Pons (tissue), 1 donor: ENCODE measurements around the gene OBSL1.
A peak's percentile ranks its signal among the peaks of the same experiment; 100 is the strongest.

Experiments used
- DNase-seq: peaks from one replicate; pipeline ENCODE4 v3.0.0-alpha.2; 2016; ENCODE audit warnings: low spot score

The OBSL1 gene

DNA sequence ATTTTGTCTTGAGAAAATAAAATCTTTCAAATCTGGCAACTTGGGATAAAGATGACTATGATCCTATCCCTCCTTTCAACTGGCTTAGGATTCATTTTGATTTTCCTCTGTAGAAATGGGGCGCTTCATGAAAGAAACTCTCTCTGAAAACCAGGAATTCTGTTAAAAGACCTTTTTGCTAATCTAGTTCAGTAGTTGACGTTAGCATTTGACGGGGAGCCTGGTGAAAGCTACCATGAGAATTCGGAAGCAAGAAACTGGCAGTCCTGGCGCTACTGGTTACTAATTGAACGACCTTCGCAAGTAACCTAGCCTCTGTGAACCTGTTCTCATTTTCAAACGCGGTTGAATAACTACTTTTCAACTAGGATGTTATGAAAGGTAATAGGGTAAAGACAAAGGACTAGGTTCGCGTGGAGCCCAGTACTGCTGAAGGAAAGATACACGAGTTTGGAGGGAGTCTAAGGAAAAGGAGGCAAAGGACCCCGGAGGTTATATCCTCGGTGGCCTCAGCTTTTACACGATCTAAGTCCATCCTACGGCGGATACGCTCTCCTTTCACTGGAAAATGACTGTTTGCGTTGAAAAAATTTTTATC lies 25.7 kb upstream of the OBSL1 start:
- no peak for DNase-seq

- DNase-seq, result no peak
Measured at GRCh38 chr2:219595256-219595655, 23.9 kb upstream of the OBSL1 start.

- no peak for DNase-seq
Measured at GRCh38 chr2:219593154-219593553, 21.8 kb upstream of the OBSL1 start.

- no peak for DNase-seq
Measured at GRCh38 chr2:219592736-219593135, 21.4 kb upstream of the OBSL1 start.

DNA sequence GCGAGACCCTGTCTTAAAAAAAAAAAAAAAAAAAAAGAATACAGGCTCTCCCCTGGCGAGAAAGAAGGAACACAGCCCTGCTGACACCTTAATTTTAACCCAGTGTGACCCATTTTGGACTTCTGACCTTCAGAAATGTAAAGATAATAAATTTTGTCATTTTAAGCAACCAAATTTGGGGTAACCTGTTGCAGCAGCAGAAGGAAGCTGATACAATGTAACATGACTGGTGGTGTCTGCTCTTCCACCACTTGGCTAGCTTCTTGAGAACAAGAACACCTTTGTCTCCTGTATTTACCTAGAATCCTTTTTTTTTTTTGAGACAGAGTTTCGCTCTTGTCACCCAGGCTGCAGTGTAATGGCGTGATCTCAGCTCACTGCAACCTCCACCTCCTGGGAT lies 19.8 kb upstream of the OBSL1 start:
- no peak for DNase-seq

- DNase-seq, result no peak
Measured at GRCh38 chr2:219581346-219581745, 10.0 kb upstream of the OBSL1 start.

DNA sequence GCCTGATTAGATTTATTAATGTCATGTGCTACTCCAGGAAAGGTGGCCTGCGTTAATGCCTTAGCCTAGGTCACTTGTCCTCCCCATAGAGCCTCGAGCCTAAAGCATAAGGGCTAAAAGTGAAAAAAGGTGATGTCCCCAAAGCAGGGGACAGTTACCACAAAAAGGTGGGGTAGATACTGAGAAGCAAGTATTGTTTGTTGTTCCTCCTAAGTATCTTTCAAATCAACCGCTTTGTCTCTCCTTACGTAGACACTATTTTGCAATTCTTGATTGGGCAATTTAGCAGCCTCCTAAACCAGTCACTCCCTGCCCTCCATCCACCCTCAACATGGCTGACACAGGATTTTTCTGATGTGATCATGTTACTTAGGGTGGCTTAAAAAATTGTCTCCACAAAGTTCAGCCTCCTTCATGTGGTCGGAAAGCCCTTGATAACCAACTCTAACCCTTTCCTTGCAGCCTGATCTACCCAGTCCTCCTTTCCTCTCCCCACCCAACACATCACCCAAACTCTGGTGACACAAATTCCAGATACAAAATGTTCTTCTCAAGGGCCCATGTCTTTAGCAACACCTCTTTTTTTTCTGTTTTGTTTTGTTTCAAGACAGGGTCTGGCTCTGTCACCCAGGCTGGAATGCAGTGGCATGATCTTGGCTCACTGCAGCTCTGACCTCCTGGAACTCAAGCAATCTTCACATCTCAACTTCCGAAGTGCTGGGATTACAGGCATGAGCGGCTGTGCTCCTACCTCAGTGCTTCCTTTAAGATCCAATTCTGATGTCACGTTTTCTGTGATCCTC lies 7.7 kb upstream of the OBSL1 start:
- no peak for DNase-seq

DNA sequence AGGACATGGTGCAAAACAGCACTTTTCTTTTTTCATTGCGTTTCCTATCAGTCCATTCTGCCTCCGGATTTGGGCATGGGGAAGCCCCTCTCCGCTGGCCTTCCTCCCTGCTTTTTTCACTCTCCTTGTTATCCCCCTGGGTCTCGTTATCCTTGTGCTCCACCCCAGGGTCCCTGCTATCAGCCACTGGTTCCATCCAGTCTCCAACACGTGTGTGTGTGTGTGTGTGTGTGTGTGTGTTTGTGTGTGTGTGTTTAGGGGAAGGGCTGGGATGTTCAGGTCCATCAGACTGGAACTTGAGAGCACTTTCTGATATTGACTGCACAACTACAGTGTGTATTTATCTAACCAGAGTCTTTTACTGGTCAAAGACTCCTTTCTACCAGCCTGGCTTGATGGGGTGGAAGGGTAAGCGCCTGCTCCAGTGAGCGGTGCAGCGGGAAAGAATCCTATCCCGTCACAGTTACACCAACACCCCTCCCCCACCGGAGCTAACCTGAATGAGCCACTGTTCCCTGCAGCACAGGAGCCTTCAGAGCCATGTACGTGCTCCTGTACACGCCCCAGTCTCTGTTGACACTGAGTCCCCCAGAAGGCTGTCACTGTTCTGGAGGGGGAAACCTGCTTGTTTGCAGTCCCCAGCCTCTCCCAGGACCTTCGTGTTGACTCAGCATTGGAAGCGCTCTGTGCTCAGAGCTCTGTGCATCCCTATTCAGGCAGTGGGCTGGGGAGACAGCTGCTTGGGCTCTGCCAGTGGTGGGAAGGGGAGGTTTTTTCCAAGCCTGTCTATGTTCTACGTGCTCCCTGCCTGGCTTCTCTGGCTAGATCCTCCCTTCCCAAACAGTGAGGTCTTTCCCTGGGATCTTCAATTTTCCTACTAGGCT lies 5.4 kb upstream of the OBSL1 start:
- DNase-seq, result peak; percentile 11

DNA sequence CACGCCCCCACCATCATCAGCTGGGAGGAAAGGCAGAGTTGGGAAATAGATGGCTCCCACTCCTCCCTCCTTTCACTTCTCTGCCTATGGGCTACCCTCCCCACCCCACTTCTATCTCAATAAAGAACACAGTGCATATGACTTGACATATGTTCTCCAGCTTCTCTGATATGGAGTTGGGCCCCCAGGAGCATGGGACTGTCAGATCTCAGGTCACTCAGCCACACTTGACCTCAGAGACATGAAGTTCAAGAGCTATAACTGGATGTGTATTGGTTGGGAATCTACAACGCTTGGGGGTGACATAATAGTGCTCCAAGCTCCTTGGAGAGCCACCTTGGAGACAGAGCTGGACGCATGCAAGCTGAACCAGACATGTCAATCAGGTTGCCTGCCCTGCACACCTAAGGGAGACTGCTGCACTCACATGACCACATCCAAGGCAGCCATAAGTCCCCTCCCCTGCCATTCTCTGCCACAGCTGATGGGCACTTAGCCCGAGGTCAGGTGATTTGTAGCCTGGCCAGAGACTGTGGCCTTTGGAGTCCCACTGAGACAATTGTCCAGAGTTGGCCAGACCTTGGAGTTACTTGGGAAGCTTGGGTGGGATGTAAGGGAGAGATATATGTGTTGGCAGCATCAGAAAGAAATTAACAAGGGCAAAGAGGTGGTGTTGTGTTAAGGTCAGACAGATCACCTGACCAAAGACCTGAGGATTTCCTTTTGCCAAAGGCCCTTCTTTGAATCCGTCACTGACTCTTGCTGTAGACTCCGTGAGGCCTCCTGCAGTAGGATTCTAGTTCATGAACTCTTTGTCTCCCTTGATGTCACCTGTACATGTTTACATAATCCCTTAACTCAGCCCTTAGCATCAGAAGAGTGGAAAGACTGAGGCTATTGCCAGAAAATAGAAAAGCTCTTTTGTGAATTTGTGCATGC lies 4.5 kb upstream of the OBSL1 start:
- DNase-seq, result no peak

DNA sequence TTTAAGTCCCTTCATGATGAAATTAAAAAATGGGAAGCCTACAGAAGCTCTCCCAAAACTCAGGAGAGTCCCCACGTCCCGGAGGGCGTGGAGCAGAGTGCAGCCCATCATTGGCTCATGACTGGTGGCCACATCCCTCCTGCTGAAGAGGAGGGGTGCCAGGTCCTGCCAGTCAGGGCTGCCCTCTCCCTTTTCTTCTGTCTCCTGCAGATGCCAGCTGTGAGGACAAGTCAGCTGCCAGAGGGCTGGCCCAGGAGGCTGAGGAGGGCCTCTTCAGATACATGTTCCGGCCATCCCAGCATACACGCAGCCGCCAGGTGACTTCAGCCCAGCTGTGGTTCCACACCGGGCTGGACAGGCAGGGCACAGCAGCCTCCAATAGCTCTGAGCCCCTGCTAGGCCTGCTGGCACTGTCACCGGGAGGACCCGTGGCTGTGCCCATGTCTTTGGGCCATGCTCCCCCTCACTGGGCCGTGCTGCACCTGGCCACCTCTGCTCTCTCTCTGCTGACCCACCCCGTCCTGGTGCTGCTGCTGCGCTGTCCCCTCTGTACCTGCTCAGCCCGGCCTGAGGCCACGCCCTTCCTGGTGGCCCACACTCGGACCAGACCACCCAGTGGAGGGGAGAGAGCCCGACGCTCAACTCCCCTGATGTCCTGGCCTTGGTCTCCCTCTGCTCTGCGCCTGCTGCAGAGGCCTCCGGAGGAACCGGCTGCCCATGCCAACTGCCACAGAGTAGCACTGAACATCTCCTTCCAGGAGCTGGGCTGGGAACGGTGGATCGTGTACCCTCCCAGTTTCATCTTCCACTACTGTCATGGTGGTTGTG lies 3.4 kb upstream of the OBSL1 start:
- no peak for DNase-seq

DNA sequence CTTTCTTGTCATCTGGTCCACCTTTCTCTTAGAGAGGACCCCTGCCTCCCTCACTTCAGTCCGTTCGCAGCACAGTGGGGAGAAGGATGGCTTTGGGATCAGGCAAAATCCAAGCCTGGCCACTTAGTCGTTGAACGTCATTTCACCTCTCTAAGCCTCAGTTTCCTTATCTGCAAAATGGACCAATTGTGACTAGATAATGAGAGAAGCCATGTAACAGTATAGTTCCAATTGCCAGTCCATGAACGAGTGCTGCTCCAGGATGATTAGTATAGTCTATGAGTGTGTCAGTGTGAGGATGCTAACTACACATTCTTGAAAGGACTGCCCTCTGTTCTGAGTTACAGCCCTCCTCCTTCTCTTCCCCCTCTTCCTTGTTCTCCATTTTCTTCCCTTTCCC lies 1.8 kb upstream of the OBSL1 start:
- DNase-seq, result no peak

DNA sequence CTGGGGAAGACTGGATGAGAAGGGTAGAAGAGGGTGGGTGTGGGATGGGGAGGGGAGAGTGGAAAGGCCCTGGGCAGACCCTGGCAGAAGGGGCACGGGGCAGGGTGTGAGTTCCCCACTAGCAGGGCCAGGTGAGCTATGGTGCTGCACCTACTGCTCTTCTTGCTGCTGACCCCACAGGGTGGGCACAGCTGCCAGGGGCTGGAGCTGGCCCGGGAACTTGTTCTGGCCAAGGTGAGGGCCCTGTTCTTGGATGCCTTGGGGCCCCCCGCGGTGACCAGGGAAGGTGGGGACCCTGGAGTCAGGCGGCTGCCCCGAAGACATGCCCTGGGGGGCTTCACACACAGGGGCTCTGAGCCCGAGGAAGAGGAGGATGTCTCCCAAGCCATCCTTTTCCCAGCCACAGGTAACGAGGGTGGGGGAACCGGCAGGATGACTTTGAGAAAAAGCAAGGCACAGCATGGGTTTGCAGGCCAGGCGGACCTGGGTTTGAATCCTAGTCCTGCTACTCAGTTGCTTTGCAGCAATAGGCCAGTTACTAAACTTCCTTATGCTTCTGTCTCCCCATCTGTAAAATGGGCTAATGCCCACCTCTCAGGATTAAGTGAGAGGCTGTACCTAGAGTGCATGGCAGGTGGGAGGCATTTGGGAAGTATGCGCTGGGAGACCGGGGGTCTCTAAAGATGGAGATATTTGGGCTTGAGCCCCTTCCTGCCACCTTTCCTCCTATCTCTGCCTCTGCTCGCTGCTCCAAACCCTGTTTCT lies 1.1 kb upstream of the OBSL1 start, which contains the start of gene INHA:
Gene INHA, plus strand, starts transcription at position 74 of the 765 bp plus-strand sequence. Its CDS starts 65 bp downstream, at position 139.
- DNase-seq, result no peak

- no peak for DNase-seq
Measured at GRCh38 chr2:219570924-219571310, 422 bp downstream of the OBSL1 start.

- DNase-seq, result no peak
Measured at GRCh38 chr2:219570194-219570923, 980 bp downstream of the OBSL1 start.

- DNase-seq, result no peak
Measured at GRCh38 chr2:219569635-219570034, 1.7 kb downstream of the OBSL1 start.

DNA sequence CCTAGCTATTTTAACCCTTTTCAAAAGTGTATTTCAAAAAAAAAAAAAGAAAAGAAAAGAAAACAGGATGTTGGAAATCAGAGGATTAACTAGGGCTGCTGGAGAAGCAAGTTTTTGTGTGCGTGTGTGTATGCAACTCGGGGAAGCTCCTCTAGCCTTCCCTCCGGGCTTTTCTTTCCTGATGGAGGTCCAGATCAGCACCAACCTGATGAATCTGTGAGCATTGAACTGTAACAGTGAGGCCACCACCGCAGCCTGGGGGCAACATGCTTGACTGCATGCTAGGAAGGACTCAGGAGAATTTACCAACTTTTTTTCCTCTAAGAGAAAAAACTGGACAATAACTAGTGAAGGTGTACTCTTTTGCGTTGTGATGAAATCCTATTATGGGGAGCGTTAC lies 2.3 kb downstream of the OBSL1 start:
- DNase-seq, result no peak

GRCh38 chr2:219567791-219568361 lies 3.5 kb downstream of the OBSL1 start:
- no peak for DNase-seq

- DNase-seq, result no peak
Measured at GRCh38 chr2:219567131-219567530, 4.2 kb downstream of the OBSL1 start.

- DNase-seq, result no peak
Measured at GRCh38 chr2:219566640-219567039, 4.7 kb downstream of the OBSL1 start.
